ENCODE results near the gene PDE4D.

GRCh38 chr5:59206132-59206581 lies 687.4 kb downstream of the PDE4D start:
- TF ChIP-seq CTCF (IDR thresholded peaks at IDR 0.05) (no peak), EP300 (IDR thresholded peaks at IDR 0.05) (no peak), POLR2A (IDR thresholded peaks at IDR 0.05) (no peak)

All from tibial nerve (tissue), 4 donors.